ENCODE results near the gene MRPL53.

The MRPL53 gene

DNA sequence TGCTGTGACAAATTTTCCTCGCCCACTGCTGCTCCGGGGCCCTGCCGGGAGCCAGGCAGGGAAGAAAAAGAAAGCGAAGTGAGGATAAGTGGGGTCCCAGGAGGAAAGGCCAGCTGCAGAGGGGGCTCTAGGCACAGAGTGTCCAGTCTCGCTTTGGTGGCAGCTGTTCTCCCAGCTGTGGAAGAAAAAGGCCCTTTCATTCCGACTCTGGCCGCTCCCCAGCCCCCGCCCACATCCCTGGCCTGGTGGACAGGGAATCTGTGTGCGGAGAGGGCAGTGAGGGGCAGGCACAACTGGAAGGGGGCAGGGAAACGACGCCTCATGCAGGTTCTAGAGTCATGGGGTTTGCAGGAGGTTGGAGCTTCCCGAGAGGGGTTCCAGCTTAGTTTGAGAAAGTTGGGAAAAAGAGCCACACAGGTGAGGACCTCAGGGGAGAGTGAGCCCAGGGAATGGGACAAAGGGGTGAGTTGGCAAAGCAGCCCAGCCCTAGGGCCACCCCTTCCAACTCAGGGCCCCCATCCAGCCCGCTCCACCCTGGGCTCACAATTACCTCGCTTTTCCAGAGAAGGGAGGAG lies 32.6 kb downstream of the MRPL53 start:
- H3K4me3 Mint-ChIP-seq: peak overlapping the region; percentile 96 to 98 (median 98)
- TF ChIP-seq, protein P1, sequence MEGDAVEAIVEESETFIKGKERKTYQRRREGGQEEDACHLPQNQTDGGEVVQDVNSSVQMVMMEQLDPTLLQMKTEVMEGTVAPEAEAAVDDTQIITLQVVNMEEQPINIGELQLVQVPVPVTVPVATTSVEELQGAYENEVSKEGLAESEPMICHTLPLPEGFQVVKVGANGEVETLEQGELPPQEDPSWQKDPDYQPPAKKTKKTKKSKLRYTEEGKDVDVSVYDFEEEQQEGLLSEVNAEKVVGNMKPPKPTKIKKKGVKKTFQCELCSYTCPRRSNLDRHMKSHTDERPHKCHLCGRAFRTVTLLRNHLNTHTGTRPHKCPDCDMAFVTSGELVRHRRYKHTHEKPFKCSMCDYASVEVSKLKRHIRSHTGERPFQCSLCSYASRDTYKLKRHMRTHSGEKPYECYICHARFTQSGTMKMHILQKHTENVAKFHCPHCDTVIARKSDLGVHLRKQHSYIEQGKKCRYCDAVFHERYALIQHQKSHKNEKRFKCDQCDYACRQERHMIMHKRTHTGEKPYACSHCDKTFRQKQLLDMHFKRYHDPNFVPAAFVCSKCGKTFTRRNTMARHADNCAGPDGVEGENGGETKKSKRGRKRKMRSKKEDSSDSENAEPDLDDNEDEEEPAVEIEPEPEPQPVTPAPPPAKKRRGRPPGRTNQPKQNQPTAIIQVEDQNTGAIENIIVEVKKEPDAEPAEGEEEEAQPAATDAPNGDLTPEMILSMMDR (IDR thresholded peaks at IDR 0.05; ENCODE audit: unreplicated experiment in 3 of 3): no peak
- H3K36me3 Mint-ChIP-seq (ENCODE audit: low read depth): peaks cover 25% of the 10 kb centered on the region
- H3K9me3 Mint-ChIP-seq: no peaks in the 10 kb centered on the region
- peak overlapping the region; percentile 99 to 100 (median 99) for H3K27ac Mint-ChIP-seq
- H3K27me3 Mint-ChIP-seq (ENCODE audit: low read depth): peaks cover 7% of the 10 kb centered on the region
- H3K4me1 Mint-ChIP-seq: peaks cover 52% of the 10 kb centered on the region

DNA sequence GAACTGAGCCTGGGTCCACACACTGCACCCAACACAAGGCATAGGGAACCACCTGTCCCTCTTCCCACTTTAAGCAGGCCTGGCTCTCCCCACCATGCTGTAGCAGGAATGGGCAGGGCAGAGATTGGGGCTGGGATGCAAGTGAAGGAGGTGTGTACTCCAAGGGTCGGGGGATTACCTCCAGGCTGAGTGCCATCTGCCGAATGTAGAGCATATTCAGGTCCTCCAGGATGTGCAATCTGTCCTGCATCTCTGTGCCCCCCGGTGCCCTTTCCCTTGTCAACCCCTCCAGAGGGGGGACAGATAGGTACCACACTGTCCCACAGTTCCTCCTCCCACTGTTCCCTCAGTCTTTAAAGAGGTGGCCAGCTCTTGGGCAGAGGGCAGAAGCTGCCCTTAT lies 33.1 kb downstream of the MRPL53 start:
- H3K4me1 Mint-ChIP-seq: peaks cover 48% of the 10 kb centered on the region
- TF ChIP-seq, protein P1 (IDR thresholded peaks at IDR 0.05; ENCODE audit: unreplicated experiment in 3 of 3): no peak
- peak overlapping the region; percentile 99 to 100 (median 99) for H3K27ac Mint-ChIP-seq
- H3K27me3 Mint-ChIP-seq (ENCODE audit: low read depth): peaks cover 7% of the 10 kb centered on the region
- peak overlapping the region; percentile 96 to 98 (median 98) for H3K4me3 Mint-ChIP-seq
- no peaks in the 10 kb centered on the region for H3K9me3 Mint-ChIP-seq
- H3K36me3 Mint-ChIP-seq (ENCODE audit: low read depth): peaks cover 25% of the 10 kb centered on the region

DNA sequence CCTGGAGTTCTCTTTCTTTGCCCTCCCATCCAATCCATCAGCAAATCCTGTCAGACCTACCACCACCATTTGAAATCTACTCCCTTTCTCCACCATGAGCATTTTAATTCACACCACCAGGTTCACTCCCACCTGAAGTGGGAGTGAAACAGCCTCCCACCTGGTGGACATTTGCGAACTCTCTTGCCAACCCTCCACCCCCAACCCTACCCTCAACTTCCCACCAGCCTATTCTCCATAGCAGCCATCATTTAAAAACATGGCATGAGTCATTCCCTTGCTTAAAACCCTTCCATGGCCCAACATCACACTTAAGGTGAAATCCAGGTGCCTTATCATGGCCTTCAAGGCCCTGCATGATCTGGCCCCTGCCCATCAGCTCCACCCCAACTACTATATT lies 34.2 kb downstream of the MRPL53 start:
- H3K27ac Mint-ChIP-seq: peak overlapping the region; percentile 99 to 100 (median 99)
- H3K36me3 Mint-ChIP-seq (ENCODE audit: low read depth): peaks cover 29% of the 10 kb centered on the region
- TF ChIP-seq, protein P1 (IDR thresholded peaks at IDR 0.05; ENCODE audit: unreplicated experiment in 3 of 3): no peak

DNA sequence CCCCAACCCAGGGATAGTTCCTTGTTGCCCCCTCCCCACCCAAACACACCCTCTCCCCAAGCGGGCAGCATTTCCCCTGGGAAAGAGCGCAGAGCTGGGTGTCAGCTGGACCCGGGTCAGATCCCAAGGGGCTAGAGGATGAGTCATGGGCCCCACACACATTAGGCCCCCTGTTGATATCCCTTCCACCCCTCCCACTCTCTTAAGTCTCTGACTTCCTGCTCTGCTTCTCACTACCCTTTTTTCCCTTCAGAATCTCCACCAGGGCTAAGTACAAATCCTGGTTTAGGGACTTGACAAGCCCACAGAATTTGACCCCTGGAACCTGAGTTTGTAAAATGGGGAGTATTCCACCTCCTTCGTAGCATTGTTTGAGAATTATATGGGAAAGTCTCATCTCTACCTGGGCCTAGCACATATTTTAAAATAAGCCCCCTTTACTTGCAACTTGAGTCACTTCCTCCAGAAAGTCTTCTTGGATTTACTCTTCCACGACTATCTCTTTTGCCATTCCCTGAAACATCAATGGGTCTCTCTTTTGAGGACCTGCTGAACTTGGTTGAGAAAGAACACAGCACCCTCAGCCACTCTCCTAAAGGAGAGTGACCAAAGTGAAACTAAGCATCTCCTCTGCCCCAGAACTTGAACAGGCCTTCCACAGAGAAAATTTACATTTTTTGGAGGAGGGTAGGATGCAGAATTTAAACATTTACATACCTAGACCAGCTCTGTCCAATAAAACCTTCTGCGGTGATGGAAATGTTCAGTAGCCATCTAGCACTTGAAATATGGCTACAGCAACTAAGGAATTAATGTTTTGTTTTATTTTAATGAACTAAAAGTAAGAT lies 35.4 kb downstream of the MRPL53 start:
- peak overlapping the region in 2 of 3 experiments; percentile 47 to 98 for H3K4me3 Mint-ChIP-seq
- TF ChIP-seq, protein P1 (IDR thresholded peaks at IDR 0.05; ENCODE audit: unreplicated experiment in 3 of 3): no peak
- peaks cover 39% of the 10 kb centered on the region for H3K4me1 Mint-ChIP-seq
- peaks cover 7% of the 10 kb centered on the region for H3K27me3 Mint-ChIP-seq (ENCODE audit: low read depth)
- H3K27ac Mint-ChIP-seq: peak overlapping the region in 2 of 3 experiments; percentile 10 to 100
- peaks cover 34% of the 10 kb centered on the region for H3K36me3 Mint-ChIP-seq (ENCODE audit: low read depth)
- no peaks in the 10 kb centered on the region for H3K9me3 Mint-ChIP-seq

More for the DNA sequence above, 34.2 kb downstream of the MRPL53 start:
- Mint-ChIP-seq H3K4me1 (peaks cover 43% of the 10 kb centered on the region), H3K4me3 (peak overlapping the region; percentile 96 to 98 (median 98)), H3K9me3 (no peaks in the 10 kb centered on the region), H3K27me3 (ENCODE audit: low read depth) (peaks cover 7% of the 10 kb centered on the region)

DNA sequence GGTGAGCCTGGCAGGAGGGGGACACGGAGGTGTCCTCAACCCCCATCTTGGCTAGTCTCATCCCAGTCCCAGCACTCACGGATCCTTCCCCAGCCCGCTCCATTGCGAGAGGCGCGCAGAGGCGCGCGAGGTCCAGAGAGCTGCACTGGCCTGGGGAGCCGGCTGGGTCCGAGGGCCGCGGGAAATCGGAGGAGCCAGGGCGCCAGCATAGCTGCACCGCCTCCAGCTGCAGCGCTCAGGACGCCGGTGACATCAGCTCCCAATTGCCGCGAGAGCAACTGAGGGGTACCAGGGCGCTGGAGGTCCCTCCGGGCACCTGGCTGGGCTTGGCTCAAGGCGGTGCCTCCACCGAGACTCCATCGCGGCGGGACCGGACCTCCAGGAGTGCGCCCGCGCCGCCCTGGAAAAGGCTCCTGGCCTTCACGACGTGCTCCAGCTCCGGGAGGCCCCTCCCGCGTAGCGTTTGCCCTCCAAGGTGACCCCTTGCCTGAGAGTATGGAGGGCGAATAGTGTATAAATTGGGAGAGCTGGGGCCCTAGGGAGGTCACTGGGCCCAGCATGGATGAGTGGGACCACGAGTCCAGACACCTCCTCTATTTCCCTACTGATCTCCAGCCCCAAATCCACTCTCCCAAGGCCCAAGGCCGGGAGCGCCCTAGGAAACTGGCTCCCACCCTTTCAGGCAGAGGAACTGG lies 36.2 kb downstream of the MRPL53 start:
- Mint-ChIP-seq H3K9me3 (no peaks in the 10 kb centered on the region), H3K36me3 (ENCODE audit: low read depth) (peaks cover 40% of the 10 kb centered on the region), H3K4me3 (no peak overlapping the region), H3K4me1 (peaks cover 38% of the 10 kb centered on the region), H3K27me3 (ENCODE audit: low read depth) (peaks cover 6% of the 10 kb centered on the region), H3K27ac (no peak overlapping the region)
- TF ChIP-seq, protein P1 (IDR thresholded peaks at IDR 0.05; ENCODE audit: unreplicated experiment in 3 of 3): no peak

Measured in nephron (organoid).